Caco-2 (cell line): ENCODE measurements around the gene MED13L. TPM values are rescaled to one million over a fixed set of nuclear protein-coding genes. Genes with fewer than 3 reads are reported as not detected.

Source experiments
- BruUV-seq: library from RNA; stranded (reverse); fragments of 400-500 nt; replicated peaks from 2 replicates; lab custom pipeline; 2021; lab: Mats Ljungman, UMichigan
- CTCF ChIA-PET: fragments of 300-600 bp; sonication (Branson Sonifier 250); formaldehyde crosslinking; loops from one replicate; lab custom pipeline; 2022; ENCODE audit warnings: antibody characterized with exemption; lab: Charles Lee
- POLR2A ChIA-PET: fragments of 300-600 bp; sonication (Branson Sonifier 250); formaldehyde crosslinking; loops from one replicate; lab custom pipeline; 2022; ENCODE audit warnings: antibody characterized with exemption; lab: Charles Lee
- DNase-seq, 2 experiments: peaks; one replicate each; pipeline versions ENCODE4 v3.0.0 to v3.0.0-alpha.2; 2020 to 2022
- H3K27me3 ChIP-seq: replicated peaks from 2 replicates; pipeline ENCODE4 v1.6.0; 2011; ENCODE audit warnings: low read length; ENCODE audit not compliant: control insufficient read depth, insufficient read depth
- H3K36me3 ChIP-seq: 2 replicates; pipeline ENCODE4 v1.5.1; 2011; ENCODE audit warnings: low read length; ENCODE audit not compliant: control insufficient read depth, insufficient read depth
- H3K4me1 ChIP-seq: fragments of 250-450 bp; sonication (Bioruptor Pico); 2 replicates; pipeline ENCODE4 v1.5.1; 2020; ENCODE audit warnings: mild to moderate bottlenecking
- H3K4me3 ChIP-seq: 2 replicates; pipeline ENCODE4 v1.5.1; 2011; ENCODE audit warnings: low read depth, mild to moderate bottlenecking, control low read depth, low read length
- H3K9me3 ChIP-seq: fragments of 250-450 bp; sonication (Bioruptor Pico); 2 replicates; pipeline ENCODE4 v1.5.1; 2020; ENCODE audit warnings: mild to moderate bottlenecking, moderate library complexity
- H3K27ac Mint-ChIP-seq: one replicate; pipeline ENCODE4 v1.8.0; 2022; ENCODE audit warnings: mixed read lengths; ENCODE audit not compliant: unreplicated experiment
- H3K27me3 Mint-ChIP-seq: one replicate; pipeline ENCODE4 v1.8.0; 2022; ENCODE audit warnings: mixed read lengths; ENCODE audit not compliant: insufficient read depth, unreplicated experiment
- H3K36me3 Mint-ChIP-seq: one replicate; pipeline ENCODE4 v1.8.0; 2022; ENCODE audit warnings: mild to moderate bottlenecking, mixed read lengths; ENCODE audit not compliant: insufficient read depth, unreplicated experiment
- H3K4me1 Mint-ChIP-seq: one replicate; pipeline ENCODE4 v1.8.0; 2022; ENCODE audit warnings: low read depth, mixed read lengths; ENCODE audit not compliant: unreplicated experiment
- H3K4me3 Mint-ChIP-seq: one replicate; pipeline ENCODE4 v1.8.0; 2022; ENCODE audit warnings: mild to moderate bottlenecking, moderate library complexity, mixed read lengths; ENCODE audit not compliant: unreplicated experiment
- H3K9me3 Mint-ChIP-seq: one replicate; pipeline ENCODE4 v1.8.0; 2022; ENCODE audit warnings: mixed read lengths; ENCODE audit not compliant: unreplicated experiment
- intact Hi-C: fragments of 100-400 bp; cut with micrococcal nuclease; formaldehyde crosslinking; loops from one replicate; pipeline ENCODE4 v1.10.0; 2022; ENCODE audit not compliant: unreplicated experiment
- total RNA-seq: library from RNA; stranded (reverse); gene quantifications from 2 replicates; pipeline ENCODE4 v1.2.3, GENCODE V29; 2022
- TF ChIP-seq, protein P1 (sequence below), 2 experiments: fragments of 200-600 bp in 1 of 2; IDR thresholded peaks; 1 replicate in 1 of 2; 2 replicates in 1 of 2; pipeline versions ENCODE4 v1.5.1 to v1.8.0; 2011 to 2022; ENCODE audit warnings: antibody characterized with exemption in 1 of 2, control low read depth in 1 of 2, inconsistent platforms in 1 of 2, low read depth in 1 of 2, low read length in 1 of 2, mild to moderate bottlenecking in 1 of 2, moderate library complexity in 1 of 2; ENCODE audit not compliant: insufficient read depth in 1 of 2, severe bottlenecking in 1 of 2, unreplicated experiment in 1 of 2

MED13L gene
- total RNA-seq, 1 experiment from 2014 or later: 160 TPM

DNA sequence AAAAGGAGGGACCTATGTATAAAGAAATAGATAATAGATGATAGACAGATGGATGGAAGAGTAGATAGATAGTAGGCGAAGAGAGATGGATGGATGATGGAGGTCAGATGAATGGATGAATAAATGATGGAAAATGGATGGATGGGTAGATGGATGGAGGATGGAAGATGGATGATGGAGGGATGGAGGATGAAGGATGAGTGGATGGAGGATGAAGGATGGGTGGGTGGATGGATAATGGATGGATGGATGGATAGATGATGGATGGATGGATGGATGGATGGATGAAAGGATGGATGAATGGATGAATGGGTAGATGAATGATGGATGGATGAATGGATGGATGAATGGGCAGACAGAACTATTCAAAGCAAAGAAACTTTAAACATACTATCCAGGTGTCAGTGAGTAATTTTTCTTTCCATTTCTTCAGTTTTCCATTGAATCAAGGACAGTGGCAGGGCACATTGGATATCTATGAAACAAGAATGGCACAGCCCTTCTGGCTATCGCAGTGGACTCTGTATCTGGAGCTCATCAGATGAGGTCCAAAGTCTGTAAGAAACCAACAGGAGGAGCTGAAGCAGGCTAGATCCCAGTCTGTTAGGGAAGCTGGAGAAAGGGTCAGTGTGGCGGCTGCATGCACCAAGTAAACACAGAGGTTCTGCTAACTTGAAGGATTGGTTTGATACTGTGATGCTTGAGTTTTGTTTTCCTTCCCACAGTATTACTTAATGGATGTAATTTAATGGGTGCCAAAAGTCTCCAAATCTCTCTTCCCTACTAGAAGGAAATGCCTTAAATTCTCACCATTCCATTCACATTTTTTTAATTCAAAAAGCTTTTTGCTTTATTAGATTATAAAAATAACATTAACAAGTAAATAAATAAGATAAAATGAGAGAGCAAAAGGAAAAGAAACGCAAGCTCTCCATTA is 18.1 kb upstream of the MED13L start:
- intact Hi-C loops: no loop called here
- TF ChIP-seq, protein P1, sequence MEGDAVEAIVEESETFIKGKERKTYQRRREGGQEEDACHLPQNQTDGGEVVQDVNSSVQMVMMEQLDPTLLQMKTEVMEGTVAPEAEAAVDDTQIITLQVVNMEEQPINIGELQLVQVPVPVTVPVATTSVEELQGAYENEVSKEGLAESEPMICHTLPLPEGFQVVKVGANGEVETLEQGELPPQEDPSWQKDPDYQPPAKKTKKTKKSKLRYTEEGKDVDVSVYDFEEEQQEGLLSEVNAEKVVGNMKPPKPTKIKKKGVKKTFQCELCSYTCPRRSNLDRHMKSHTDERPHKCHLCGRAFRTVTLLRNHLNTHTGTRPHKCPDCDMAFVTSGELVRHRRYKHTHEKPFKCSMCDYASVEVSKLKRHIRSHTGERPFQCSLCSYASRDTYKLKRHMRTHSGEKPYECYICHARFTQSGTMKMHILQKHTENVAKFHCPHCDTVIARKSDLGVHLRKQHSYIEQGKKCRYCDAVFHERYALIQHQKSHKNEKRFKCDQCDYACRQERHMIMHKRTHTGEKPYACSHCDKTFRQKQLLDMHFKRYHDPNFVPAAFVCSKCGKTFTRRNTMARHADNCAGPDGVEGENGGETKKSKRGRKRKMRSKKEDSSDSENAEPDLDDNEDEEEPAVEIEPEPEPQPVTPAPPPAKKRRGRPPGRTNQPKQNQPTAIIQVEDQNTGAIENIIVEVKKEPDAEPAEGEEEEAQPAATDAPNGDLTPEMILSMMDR (IDR thresholded peaks at IDR 0.05; ENCODE audit: insufficient read depth in 1 of 2, low read depth in 1 of 2, low read length in 1 of 2, severe bottlenecking in 1 of 2, unreplicated experiment in 1 of 2): no peak
- POLR2A ChIA-PET: no interaction called here
- H3K4me1 Mint-ChIP-seq: peaks cover 21% of the 10 kb centered on the region
- H3K27ac Mint-ChIP-seq: no peak overlapping the region
- Histone ChIP-seq H3K4me3 (no peak overlapping the region), H3K9me3 (no peaks in the 10 kb centered on the region), H3K36me3 (no peaks in the 10 kb centered on the region), H3K4me1 (peaks cover 22% of the 10 kb centered on the region), H3K27me3 (no peaks in the 10 kb centered on the region)
- H3K4me3 Mint-ChIP-seq: no peak overlapping the region
- no peak for DNase-seq
- CTCF ChIA-PET: interaction anchor here (0.8 kb wide), 1 partner anchor 249 kb away, joined by 3 read pairs; no protein-coding TSS in a partner anchor
- peaks cover 20% of the 10 kb centered on the region for H3K9me3 Mint-ChIP-seq
- BruUV-seq: no TSS peak
- H3K36me3 Mint-ChIP-seq: no peaks in the 10 kb centered on the region
- H3K27me3 Mint-ChIP-seq: no peaks in the 10 kb centered on the region

DNA sequence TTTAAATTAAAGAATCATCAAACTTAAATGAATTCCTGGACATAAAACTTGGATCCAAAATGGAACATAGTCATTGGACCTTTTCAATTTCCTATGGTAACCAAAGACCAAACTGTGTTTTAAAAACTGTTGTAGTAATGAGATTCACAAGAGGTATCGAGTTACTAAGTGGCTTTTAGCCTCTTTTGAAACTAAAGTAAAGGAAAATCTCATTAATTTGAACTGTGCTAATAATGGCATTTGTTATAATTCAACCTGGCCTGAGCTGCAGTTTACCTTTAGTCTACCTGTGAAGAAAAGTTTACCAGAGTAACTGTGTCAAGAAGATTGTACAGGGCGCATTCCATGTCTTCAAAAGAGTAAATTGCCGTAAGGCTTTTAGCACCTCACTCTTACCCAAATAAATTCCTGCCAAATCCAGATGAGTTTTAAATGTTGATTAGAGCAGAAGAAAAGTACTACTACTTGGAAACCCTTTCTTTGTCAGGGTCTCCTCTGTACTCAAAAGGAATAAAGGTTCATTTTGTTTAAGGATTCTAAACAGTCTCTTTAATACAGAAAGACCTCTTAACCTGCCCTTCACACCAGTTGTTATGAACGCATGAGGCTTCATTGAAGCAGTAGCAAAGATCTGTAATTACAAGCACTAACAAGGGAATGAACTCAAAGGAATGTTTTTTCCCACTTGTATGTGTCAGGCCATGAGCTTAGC is 17.1 kb upstream of the MED13L start:
- DNase-seq: no peak
- H3K9me3 Mint-ChIP-seq: peaks cover 20% of the 10 kb centered on the region
- H3K27me3 Mint-ChIP-seq: no peaks in the 10 kb centered on the region
- Histone ChIP-seq H3K4me3 (no peak overlapping the region), H3K9me3 (no peaks in the 10 kb centered on the region), H3K36me3 (no peaks in the 10 kb centered on the region), H3K4me1 (peaks cover 22% of the 10 kb centered on the region), H3K27me3 (no peaks in the 10 kb centered on the region)
- no TSS peak for BruUV-seq
- peaks cover 16% of the 10 kb centered on the region for H3K4me1 Mint-ChIP-seq
- TF ChIP-seq, protein P1 (IDR thresholded peaks at IDR 0.05; ENCODE audit: insufficient read depth in 1 of 2, low read depth in 1 of 2, low read length in 1 of 2, severe bottlenecking in 1 of 2, unreplicated experiment in 1 of 2): no peak
- no peak overlapping the region for H3K27ac Mint-ChIP-seq
- ChIA-PET POLR2A (no interaction called here), CTCF (no interaction called here)
- intact Hi-C loops: loop anchor here (5.0 kb wide), 1 partner anchor 128 kb away; no protein-coding TSS in a partner anchor
- H3K4me3 Mint-ChIP-seq: no peak overlapping the region
- H3K36me3 Mint-ChIP-seq: no peaks in the 10 kb centered on the region

DNA sequence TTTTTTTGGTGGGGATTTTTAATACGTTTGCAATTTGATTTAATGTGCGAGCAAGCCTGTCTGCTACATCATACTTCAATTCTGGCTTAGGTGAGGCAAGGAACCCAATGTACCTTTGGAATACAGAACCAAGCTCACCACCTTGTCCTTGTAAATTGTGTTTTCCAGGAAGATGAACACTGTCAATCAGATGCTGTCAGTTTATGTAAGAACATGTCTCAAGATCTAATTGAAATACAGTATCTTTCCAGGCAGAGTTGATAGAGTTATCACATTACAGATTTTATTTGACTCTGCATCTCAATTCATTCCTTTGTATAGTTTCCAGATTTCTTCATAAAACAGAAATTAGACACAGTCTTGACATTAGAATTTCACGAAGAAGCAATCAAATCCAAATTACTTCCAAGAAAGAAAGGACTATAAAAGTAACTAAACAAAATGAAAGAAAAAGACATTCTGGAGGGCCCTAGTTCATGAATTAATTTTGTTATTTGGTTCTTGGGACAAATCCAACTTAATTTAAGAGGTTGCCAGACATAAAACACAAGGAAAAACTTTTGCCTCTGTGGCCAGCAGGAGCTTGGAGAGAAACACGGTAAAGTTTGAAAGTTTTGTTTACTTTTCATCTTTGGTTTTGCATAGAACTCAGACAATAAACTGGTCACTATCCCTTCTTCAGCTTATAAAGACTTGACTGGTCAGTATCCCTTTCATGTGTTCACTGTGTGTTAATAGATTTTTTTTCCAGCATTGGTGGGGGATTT is 16.4 kb upstream of the MED13L start:
- CTCF ChIA-PET: no interaction called here
- no peaks in the 10 kb centered on the region for H3K27me3 Mint-ChIP-seq

More for the DNA sequence above, 16.4 kb upstream of the MED13L start:
- H3K4me3 Mint-ChIP-seq: no peak overlapping the region
- peaks cover 17% of the 10 kb centered on the region for H3K4me1 ChIP-seq
- peaks cover 20% of the 10 kb centered on the region for H3K9me3 Mint-ChIP-seq
- H3K27ac Mint-ChIP-seq: no peak overlapping the region
- peaks cover 12% of the 10 kb centered on the region for H3K4me1 Mint-ChIP-seq
- no peaks in the 10 kb centered on the region for H3K27me3 ChIP-seq
- TF ChIP-seq, protein P1 (IDR thresholded peaks at IDR 0.05; ENCODE audit: insufficient read depth in 1 of 2, low read depth in 1 of 2, low read length in 1 of 2, severe bottlenecking in 1 of 2, unreplicated experiment in 1 of 2): no peak
- no peak for DNase-seq
- H3K9me3 ChIP-seq: no peaks in the 10 kb centered on the region
- POLR2A ChIA-PET: no interaction called here
- intact Hi-C loops: loop anchor here (5.0 kb wide), 1 partner anchor 128 kb away; no protein-coding TSS in a partner anchor
- BruUV-seq: no TSS peak
- no peak overlapping the region for H3K4me3 ChIP-seq
- no peaks in the 10 kb centered on the region for H3K36me3 ChIP-seq
- no peaks in the 10 kb centered on the region for H3K36me3 Mint-ChIP-seq
